ENCODE data around the gene CD1E.
"Not testable (repeated sequence)": the region's sequence is repeated elsewhere in the genome, so short reads cannot be mapped to it uniquely, and the experiment has no call there.

The CD1E gene

GRCh38 chr1:158366783-158367182 lies 13.1 kb downstream of the CD1E start:
- no peak for DNase-seq

GRCh38 chr1:158371188-158371953 lies 17.7 kb downstream of the CD1E start:
- DNase-seq: no peak

- DNase-seq: not testable (repeated sequence)
Observed at GRCh38 chr1:158374101-158374500, 20.4 kb downstream of the CD1E start.

DNA sequence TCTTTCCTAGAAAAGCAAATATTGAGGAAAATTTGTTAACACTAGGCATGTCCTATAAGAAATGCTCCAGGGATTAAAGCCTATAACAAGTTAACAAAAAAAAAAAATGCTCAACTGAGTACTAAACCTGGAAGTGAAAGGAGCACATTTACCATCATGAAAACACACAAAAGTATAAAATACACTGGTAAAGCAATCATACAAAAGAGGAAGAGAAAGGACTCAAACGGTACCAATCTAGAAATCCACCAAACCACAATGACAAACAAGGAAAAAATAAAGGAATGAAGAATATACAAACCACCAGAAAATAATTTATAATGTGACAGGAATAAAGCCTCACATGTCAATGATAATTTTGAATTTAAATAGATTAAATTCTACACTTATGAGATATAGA lies 21.2 kb downstream of the CD1E start:
- peak in 1 of 2 donors; percentile 7 for DNase-seq

GRCh38 chr1:158390331-158390730 lies 36.6 kb downstream of the CD1E start:
- no peak for DNase-seq

DNA sequence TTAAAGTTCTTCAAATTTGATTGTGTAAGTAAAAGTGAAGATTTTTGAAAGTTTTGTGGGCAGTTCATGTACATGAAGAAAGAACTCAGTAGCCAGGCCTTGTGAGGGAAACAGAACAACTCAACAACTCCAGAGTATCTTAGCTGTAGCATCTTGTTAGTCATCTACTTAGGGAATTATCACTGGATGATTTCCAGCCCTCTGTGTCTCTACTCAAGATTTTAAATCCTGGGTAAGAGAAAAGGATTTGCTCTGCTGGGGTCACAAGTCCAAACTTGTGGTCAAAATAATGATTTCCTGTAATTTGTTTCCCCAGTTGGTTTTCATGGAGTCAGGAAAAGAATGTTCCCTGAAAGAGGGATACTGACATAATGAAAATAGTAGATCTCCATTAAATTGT lies 37.4 kb downstream of the CD1E start:
- no peak for DNase-seq

DNA sequence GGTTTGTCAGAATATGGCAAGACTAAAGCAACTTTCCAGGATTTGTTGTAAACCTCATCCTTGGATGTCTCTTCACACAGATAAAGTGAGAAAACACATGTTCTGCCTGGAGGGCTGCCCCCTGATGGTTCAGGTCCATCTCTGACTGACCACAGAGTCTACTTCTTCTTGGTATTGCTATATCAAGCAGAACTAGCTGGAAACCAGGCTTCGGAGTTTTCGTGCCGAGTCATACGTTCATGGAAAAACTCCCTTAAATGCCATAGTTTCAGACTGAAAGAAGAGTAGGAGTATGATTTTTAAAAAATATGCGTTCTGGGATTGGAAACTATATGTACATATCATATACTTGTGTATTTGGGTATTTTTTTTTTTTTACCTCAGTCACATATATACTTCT lies 39.8 kb downstream of the CD1E start:
- DNase-seq: peak; percentile 22 to 39

DNA sequence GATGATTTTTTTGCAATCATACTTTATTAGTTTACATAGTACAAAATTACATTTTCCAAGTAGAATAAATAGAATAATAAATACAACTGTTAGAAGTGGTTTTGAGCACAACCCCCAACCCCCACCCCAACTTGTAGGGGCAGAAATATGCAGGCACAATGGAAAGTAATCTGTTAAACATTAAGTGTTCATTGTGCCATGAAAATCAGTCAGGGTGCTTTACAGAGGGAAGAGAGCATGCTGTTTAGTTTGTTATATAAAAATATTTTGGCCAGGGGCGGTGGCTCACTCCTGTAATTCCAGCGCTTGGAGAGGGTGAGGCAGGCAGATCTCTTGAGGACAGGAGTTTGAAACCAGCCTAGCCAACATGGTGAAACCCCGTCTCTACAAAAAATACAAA lies 43.0 kb downstream of the CD1E start:
- no peak for DNase-seq

GRCh38 chr1:158398818-158399514 lies 45.3 kb downstream of the CD1E start, which contains the start of gene OR10T2:
OR10T2 (minus strand) TSS chr1:158399466; CDS start chr1:158399466, 0 bp downstream.
- DNase-seq: no peak

GRCh38 chr1:158400871-158401270 lies 47.2 kb downstream of the CD1E start:
- no peak for DNase-seq

DNA sequence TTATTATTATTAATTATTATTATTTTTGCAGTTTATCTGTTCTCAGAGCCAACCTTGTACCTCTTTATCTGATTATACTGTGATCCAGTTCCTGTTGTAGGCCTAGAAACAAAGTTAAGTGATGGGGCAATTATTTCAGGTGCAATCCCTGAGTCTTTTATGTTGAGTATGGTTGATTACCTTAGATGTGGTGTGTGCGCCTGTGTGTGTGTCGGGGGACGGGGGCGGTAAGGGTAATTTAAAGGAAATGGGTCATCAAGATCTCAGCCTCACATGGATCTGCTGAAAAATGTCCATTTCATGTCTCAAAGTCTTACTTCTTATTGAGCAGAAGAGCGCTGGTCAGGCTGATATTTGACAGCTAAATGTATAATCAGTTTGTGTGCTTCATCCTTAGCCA lies 53.4 kb downstream of the CD1E start:
- DNase-seq: no peak

Measured in inflammatory macrophage treated with lipopolysaccharide for 1 hour (primary cell).